Activated B cell treated with CpG ODN at 0.5 μM for 24 hours (primary cell): ENCODE results near the gene PCNT. TPM values are rescaled to one million over a fixed set of nuclear protein-coding genes. Genes with fewer than 3 reads are reported as not detected.

Source experiments
- ATAC-seq: fragments of 200-7000 bp; cut with Tn5 transposase; one replicate; pipeline ENCODE4 v1.10.0; 2021; ENCODE audit warnings: low read depth, mild to moderate bottlenecking, moderate library complexity
- CTCF ChIA-PET: fragments of 350-600 bp; sonication (Branson Sonifier 250); formaldehyde crosslinking; loops from one replicate; lab custom pipeline; 2021; ENCODE audit warnings: antibody characterized with exemption; lab: Charles Lee
- POLR2A ChIA-PET: fragments of 350-600 bp; sonication (Branson Sonifier 250); formaldehyde crosslinking; loops from one replicate; lab custom pipeline; 2021; ENCODE audit warnings: antibody characterized with exemption; lab: Charles Lee
- DNase-seq: peaks from one replicate; pipeline ENCODE4 v3.0.0; 2022
- H3K27ac Mint-ChIP-seq: one replicate; pipeline ENCODE4 v1.8.0; 2020; ENCODE audit warnings: mixed read lengths
- H3K27me3 Mint-ChIP-seq: one replicate; pipeline ENCODE4 v1.8.0; 2021; ENCODE audit warnings: mixed read lengths
- H3K36me3 Mint-ChIP-seq: one replicate; pipeline ENCODE4 v1.8.0; 2021; ENCODE audit warnings: low read depth, mixed read lengths
- H3K4me1 Mint-ChIP-seq: one replicate; pipeline ENCODE4 v1.8.0; 2021; ENCODE audit warnings: mixed read lengths
- H3K4me3 Mint-ChIP-seq: one replicate; pipeline ENCODE4 v1.8.0; 2020; ENCODE audit warnings: mild to moderate bottlenecking, mixed read lengths
- H3K9me3 Mint-ChIP-seq: one replicate; pipeline ENCODE4 v1.8.0; 2020; ENCODE audit warnings: mixed read lengths
- CTCF ChIP-seq: fragments of 200-600 bp; IDR thresholded peaks from one replicate; pipeline ENCODE4 v1.8.0; 2022; ENCODE audit warnings: antibody characterized with exemption, mild to moderate bottlenecking
- intact Hi-C: fragments of 100-400 bp; cut with micrococcal nuclease; formaldehyde crosslinking; loops from one replicate; pipeline ENCODE4 v1.15.1; 2024
- total RNA-seq: library from RNA; stranded (reverse); gene quantifications from 2 replicates; pipeline ENCODE4 v1.2.3, GENCODE V29; 2022

Gene PCNT
- total RNA-seq, 1 donor from 2014 or later: 39.7 TPM

DNA sequence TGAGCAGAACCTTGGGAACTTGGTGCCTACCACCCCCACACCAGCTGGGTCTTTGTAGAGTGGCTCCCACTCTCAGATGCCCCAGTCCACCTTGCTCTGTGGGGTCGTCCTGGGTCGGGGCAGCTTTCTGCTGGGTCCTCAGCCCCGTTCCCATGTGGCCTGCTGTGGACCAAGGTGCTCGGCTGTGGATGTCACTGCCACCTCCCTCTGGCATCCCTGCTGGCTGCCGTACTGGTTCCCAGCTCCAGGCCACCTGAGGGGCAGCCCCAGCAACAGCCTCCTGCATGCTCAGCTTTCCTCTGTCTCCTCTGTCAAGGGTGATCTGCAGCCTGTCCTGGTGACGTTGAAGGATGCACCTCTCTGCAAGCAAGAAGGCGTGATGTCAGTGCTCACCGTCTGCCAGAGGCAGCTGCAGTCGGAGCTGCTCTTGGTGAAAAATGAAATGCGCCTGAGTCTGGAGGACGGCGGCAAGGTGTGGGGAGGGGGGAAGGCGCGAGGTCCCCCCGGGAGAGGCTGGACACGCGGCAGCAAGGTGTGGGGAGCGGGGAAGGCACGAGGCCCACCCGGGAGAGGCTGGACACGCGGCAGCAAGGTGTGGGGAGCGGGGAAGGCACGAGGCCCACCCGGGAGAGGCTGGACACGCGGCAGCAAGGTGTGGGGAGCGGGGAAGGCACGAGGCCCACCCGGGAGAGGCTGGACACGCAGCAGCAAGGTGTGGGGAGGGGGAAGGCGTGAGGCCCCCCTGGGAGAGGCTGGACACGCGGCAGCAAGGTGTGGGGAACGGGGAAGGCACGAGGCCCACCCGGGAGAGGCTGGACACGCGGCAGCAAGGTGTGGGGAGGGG lies 88.8 kb downstream of the PCNT start:
- DNase-seq (no peak), ATAC-seq (no peak)
- no peaks in the 10 kb centered on the region for H3K9me3 Mint-ChIP-seq
- intact Hi-C loops: no loop called here
- H3K36me3 Mint-ChIP-seq: peaks cover 43% of the 10 kb centered on the region
- no peak overlapping the region for H3K4me3 Mint-ChIP-seq
- TF ChIP-seq CTCF: no peak
- POLR2A ChIA-PET: no interaction called here
- CTCF ChIA-PET: no interaction called here
- H3K27ac Mint-ChIP-seq: no peak overlapping the region
- no peaks in the 10 kb centered on the region for H3K27me3 Mint-ChIP-seq
- H3K4me1 Mint-ChIP-seq: no peaks in the 10 kb centered on the region

DNA sequence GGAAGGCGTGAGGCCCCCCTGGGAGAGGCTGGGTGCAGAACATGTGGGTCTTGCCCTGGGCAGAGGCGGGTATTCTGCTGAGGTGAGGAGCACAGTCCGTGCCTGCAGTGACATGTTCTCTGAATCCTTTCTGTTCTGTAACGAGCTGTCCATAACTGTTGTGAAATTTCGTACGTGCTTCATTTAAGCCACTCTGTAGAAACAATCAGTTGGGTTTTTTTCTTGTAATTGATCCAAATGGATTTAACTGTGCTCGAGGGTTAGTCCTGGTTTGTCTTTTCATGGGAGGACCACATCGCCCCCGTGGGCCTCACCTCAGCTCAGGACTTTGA lies 89.4 kb downstream of the PCNT start:
- H3K9me3 Mint-ChIP-seq: no peaks in the 10 kb centered on the region
- H3K4me3 Mint-ChIP-seq: no peak overlapping the region
- intact Hi-C loops: no loop called here
- no peaks in the 10 kb centered on the region for H3K4me1 Mint-ChIP-seq
- no peak for TF ChIP-seq CTCF
- no peak for DNase-seq
- no peaks in the 10 kb centered on the region for H3K27me3 Mint-ChIP-seq
- CTCF ChIA-PET: no interaction called here
- no peak overlapping the region for H3K27ac Mint-ChIP-seq
- peaks cover 48% of the 10 kb centered on the region for H3K36me3 Mint-ChIP-seq
- POLR2A ChIA-PET: no interaction called here
- ATAC-seq: no peak

- Mint-ChIP-seq H3K36me3 (peaks cover 57% of the 10 kb centered on the region), H3K9me3 (no peaks in the 10 kb centered on the region), H3K4me1 (no peaks in the 10 kb centered on the region), H3K27ac (no peak overlapping the region), H3K27me3 (no peaks in the 10 kb centered on the region), H3K4me3 (no peak overlapping the region)
- ChIA-PET POLR2A (no interaction called here), CTCF (no interaction called here)
- intact Hi-C loops: no loop called here
- ATAC-seq (no peak), DNase-seq (no peak)
- TF ChIP-seq CTCF: no peak
Measured at GRCh38 chr21:46414965-46415275, 91.0 kb downstream of the PCNT start.

DNA sequence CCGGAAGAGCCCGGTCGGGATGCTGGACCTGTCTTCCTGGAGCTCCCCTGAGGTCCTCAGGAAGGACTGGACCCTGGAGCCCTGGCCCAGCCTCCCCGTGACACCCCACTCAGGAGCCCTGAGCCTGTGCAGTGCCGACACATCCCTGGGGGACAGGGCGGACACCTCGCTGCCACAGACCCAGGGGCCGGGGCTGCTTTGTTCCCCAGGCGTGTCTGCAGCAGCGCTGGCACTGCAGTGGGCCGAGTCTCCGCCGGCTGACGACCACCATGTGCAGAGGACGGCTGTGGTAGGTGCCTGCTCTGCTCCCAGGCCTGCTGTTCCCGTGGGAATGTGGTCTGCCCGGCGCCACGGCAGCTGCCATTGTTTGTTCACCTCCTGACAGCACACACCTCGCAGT lies 92.6 kb downstream of the PCNT start:
- H3K27me3 Mint-ChIP-seq: no peaks in the 10 kb centered on the region
- ChIA-PET POLR2A (no interaction called here), CTCF (no interaction called here)
- DNase-seq: no peak
- H3K4me1 Mint-ChIP-seq: no peaks in the 10 kb centered on the region
- intact Hi-C loops: no loop called here
- H3K9me3 Mint-ChIP-seq: no peaks in the 10 kb centered on the region
- no peak for TF ChIP-seq CTCF
- H3K36me3 Mint-ChIP-seq: peaks cover 60% of the 10 kb centered on the region
- H3K27ac Mint-ChIP-seq: no peak overlapping the region
- H3K4me3 Mint-ChIP-seq: no peak overlapping the region
- ATAC-seq: no peak

- peaks cover 57% of the 10 kb centered on the region for H3K36me3 Mint-ChIP-seq
- H3K27me3 Mint-ChIP-seq: no peaks in the 10 kb centered on the region
- ATAC-seq: no peak
- peaks cover 1% of the 10 kb centered on the region for H3K4me1 Mint-ChIP-seq
- no peaks in the 10 kb centered on the region for H3K9me3 Mint-ChIP-seq
- H3K27ac Mint-ChIP-seq: no peak overlapping the region
- POLR2A ChIA-PET: no interaction called here
- H3K4me3 Mint-ChIP-seq: no peak overlapping the region
- DNase-seq: no peak
- intact Hi-C loops: no loop called here
- TF ChIP-seq CTCF: no peak
- CTCF ChIA-PET: no interaction called here
Measured at GRCh38 chr21:46418265-46418946, 94.5 kb downstream of the PCNT start.
